Fibroblast of gingiva (primary cell): ENCODE measurements around the gene PRRT1.
"Not testable (repeated sequence)": the region's sequence is repeated elsewhere in the genome, so short reads cannot be mapped to it uniquely, and the experiment has no call there.

ENCODE experiments used
- DNase-seq: peaks from one replicate; pipeline ENCODE4 v3.0.0-alpha.2; 2011; ENCODE audit warnings: low read depth

Gene PRRT1

DNA sequence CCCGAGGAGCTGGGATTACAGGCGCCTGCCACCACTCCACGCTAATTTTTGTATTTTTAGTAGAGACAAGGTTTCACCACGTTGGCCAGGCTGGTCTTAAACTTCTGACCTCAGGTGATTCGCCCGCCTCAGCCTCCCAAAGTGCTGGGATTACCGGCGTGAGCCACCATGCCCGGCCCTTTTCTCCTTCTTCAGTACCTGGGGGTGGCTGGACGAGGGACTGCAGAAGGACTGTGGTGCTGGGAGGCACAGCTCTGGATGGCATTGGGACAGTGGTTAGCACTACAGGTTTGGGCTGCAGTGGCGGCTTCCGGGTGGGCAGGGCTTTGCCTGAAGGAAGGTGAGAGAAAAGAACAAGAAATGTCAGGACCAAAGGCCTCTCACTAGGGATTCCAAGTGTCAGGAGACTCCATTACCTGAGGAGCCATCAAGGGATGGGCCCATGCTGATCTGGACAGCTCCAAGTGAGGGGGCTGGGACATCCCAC, 31.1 kb downstream of the PRRT1 start:
- DNase-seq = no peak

DNA sequence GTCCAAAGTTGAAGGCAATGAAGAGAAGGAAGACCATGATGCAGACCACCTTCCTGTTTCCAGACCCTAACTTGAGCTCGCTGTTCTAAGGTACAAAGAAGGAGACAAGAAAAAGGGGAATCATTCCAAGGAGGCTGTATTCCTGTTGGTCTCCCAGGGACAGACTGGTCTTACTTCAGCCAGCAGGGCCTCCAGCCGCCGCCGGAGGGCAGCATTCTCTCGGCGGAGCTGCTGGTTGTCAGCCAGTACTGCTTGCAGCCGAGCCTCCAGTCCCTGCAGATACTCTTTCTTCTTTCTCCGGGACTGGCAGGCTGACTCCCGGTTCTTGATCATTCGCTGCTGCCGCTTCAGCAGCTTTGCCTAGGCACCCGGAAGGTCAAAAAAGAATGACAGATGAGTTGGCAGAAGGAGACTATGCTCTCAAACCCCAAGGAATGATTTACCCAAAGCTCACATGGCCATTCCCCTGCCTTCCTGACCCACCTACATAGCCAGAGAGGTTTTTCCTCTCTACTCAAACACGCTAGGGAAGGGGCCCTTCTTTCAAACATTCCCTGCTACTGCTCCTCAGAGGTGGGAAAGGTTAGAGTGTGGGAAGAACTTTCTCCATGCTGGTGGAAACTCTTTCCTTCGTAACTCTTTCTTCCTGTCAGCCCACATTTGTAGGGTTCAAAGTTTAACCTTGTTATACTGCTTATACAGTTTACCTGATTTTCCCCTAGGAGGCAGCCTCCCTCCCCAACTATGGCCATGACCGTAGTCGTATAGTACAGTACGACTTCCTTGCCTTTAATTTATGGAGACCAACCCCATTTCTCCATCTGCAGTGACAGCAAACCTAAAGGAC, 32.7 kb downstream of the PRRT1 start:
- DNase-seq = peak; percentile 86

DNA sequence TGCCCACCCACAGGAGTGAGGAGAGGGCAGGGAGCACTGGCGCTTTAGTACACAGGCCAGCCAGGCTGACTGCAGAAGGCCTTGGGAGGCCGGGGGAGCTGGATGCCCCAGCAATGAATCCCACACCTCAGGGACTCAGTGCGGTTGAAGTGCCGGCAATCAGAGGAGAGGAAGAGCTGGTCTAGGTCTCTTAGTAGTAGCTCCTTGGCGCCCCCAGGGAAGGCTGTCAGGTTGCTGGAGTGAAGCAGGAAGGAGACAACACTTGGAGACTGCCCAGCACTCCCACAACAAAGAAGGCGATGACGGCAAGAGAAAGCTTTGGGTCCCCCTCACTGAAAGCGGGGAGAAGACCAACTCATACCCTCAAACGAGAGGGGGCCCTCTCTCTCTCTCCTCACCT, 34.3 kb downstream of the PRRT1 start:
- no peak for DNase-seq

DNA sequence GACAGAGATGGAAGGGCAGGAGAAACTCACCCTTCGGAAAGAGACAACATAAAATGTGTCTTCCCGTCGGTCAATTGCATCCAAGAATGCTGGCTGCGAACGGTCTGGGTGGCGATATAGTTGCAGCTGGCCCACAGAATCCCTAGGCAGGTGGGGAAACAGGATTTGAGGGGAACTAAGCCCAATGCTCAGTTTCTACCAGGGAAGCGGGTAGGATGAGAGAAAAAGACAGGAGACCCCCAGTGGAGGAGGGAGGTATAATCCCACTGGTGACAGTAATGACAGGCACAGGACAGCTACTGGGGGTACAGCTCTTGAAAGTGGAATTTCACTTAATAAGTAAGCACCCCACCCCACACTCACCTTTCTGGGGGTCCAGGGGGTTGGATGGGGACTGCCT, 35.1 kb downstream of the PRRT1 start:
- no peak for DNase-seq

DNA sequence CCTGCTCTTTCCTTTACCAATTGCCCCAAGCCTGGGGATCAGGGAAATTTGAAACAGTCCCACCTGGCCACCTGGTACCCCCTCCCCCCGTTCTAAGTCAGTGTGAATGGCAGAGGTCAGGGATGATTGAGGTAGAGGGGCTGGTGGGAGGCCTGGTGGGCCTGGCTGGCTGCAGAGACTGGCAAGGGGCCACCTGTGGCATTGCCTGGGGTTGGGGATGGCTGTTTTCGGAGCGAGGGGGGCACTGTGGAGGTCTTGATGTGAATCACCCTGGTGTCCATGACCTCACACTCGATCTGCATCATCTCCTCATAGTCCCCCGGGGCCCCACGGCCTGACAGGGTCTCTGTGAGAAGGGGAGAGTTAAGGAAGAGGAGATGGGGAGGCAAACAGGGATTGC, 36.1 kb downstream of the PRRT1 start:
- DNase-seq = no peak

DNA sequence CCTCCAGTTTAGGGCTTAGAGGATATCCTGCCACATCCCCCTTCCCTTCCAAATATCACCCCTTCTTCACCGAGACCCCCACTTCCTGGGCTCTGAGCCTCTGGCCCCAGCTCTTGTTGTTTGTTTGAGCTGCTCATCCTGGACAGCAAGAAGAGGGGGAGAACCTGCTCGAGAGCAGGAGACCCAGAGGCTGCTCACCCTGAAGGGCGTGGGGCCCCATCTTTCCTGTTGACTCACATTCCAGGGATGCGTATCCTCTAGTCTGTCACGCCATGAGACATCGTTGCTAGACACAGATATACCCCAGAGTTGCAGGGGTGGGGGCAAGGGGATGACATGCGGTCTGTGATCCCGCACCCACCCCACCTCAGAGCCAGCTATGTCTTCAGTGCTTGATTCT, 36.9 kb downstream of the PRRT1 start:
- peak; percentile 34 for DNase-seq

DNA sequence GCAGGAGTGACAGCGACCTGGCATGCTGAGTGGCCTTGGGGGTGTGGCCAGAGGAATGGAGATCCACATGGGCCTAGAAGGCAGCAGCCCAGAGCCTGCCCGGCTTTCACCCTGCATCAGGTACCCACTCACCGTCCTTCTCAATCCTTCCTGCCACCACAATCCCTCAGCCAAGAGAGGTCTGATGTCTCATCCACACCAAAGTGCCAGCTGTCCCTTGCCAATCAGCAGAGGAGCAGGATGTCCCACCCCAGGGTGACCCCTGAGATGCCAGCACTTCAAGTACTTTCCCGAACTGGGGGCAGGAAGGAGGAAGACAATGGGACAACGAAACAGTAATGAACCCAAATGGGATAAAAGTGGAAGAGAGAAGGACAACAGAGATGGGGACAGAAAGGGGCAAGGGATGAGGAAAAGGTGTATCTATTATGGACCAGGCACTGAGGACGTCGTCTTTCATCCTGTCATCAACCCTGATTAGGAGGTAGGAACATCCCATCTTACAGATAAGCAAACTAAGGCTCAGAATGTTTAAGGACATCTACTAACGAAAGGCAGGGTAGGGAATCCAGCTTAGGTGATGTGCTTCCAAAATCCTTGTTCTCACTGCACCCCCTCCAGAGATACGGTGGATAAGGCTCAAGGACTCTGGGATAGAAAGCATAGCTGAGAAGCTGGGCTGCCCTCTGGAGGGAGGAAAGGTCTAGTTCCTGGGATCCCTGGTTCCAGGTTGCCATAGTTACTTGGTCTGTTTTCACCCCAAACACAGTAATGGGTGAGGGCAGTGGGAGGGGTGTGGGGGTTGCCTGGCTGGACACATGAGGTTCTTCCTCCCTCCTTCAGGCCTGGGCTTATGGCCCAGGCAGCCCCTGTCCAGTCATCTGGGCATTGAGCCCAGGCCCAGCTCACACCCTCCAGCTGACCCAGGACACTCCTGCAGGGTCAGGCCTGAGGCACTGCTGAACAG, 38.1 kb downstream of the PRRT1 start:
- peak; percentile 98 for DNase-seq

DNA sequence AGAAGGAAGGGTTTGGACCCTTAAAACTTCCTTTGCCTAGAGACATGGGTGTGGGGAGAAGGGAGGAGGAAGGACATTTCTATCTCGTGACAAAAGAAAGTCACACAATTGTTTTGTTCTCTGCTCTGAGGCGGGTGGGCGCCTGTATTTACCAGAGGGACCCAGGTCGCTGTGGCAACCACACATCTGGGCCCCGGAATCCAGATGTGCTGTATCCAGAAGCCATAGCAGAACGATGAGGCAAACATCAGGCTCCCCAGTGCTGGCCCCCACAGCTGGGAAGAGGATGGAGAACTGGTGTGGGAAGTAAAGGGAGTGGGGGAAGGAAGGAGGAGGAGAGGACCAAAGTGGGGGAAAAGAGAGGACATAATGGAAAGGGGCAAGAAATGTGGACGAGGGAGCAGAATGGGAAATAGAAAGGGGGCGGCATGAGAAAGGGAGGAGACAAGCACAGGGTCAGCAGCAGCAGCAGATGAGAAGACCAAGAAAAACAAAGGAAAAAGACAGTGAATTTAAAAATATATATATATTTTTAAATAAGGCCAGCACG, 39.2 kb downstream of the PRRT1 start:
- peak; percentile 40 for DNase-seq

DNA sequence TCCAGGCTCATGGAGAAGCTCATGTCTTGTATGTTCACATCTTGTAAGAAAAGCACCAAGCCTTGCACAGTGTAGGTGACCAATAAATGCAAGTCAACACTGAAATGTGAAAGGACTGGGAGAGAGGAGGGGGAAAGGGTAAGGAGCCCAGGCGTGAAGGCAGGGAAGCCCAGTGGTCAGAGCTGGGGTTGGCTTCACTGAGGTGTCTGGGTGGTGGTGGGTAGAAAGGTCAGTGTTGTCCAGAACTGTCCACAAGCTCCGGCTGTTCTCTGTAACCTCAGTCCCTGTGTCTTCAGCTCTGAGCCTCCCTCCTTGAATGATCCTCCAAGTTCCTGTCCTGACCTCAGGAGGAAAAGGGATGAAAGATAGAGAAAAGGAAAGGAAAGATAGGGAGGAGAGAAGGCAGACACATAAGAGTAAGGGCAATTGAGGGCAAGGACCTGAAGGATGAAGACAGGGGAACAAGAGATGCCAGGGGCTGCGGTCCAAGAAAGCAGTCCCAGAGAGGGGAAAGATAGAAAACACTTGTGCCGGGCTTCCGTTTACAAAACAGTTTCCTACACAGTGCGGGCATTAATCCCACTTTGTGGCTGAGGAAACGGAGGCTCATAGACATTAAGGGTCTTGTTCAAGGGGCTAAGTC, 40.2 kb downstream of the PRRT1 start:
- no peak for DNase-seq

DNA sequence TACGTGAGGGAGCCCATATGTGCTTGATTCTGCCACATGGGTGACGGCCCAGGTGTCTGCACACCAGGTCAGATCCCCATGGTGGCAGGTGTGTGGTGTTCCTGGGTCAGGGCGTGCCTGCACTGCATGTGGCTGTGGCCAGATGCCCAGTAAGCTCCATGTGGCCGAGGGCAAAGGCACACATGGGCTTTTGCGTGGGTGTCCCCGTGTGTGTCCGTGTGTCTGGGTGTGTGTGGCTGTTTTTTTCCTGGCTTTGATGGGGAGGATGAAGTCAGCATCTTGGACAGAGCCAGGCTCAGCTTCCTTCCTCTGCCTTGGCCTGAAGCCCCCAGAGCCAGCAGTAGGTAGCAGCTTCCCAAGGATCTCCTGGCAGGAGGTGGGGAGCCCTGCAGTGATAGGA, 41.1 kb downstream of the PRRT1 start:
- no peak for DNase-seq

DNA sequence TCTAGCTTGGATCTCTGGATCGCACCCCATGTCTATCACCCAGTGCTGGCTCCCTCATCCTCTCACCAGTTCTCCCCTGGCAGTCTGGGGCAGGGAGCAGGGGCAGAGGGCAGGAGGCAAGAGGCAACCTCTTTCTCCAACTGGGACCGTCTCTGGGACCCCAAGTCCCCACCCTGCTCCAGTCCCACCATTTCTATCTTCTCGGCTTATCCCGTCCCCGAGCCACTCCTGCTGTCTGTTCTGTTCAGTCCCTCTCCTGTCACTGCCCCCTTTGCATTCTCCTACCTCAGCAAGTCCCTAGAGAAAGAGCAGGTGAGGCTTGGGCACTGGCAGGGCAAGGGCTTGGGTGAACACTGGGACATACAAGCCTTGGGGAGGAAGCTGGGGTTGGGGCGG, 42.0 kb downstream of the PRRT1 start:
- no peak for DNase-seq

DNA sequence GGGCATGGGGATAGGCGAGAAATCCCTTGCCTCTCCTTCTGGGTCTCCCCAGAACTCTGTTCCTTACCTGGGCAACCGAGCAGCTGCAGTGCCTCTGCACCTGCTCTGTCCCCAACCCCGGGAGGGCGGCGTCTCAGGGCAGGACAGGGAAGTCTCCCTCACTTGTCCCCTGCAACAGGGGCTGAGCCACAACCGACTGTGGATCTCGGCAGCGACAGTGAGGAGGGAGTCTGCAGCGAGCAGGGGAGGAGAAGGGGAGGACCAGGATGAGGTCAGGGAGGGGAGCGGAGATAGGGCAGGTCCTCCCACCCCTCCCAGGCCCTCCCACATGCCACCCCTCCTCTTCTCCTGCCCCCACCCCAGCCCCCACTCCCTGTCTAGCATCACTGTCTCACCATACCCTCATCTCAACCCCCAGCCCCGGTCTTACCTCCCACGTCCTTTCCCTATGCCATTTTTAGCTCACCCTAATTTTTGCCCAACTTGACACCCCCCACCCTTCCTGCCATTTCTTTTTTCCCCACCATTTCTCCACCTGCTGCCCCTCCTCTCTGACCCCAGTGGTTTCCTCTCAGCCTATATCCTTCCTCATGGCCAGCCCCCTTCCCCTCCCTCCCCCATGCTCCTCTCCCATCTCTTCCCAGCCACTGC, 42.5 kb downstream of the PRRT1 start, which contains the start of gene TNXB:
Gene TNXB (minus strand): TSS at position 225 of the 651 bp plus-strand sequence. CDS start 11,140 bp downstream, outside the sequence.
- no peak for DNase-seq

DNA sequence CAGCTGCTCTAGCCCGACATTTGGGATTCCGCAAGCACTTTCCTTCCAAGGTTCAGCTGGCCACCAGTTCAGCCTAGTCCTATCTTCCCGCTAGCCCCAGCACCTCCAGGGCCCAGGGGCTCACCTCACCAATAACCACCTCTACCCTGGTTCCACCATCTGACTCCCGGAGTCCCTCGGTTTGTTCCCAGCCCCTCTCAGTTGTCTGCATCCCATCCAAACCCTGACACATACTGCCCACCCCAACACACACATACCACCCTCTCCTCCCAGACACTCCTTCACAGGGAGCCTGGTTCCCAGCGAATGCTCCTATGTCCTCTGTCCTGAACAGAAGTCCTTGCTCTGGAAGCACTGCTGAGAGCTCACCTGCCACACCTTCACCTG, 43.0 kb downstream of the PRRT1 start:
- DNase-seq = no peak

DNA sequence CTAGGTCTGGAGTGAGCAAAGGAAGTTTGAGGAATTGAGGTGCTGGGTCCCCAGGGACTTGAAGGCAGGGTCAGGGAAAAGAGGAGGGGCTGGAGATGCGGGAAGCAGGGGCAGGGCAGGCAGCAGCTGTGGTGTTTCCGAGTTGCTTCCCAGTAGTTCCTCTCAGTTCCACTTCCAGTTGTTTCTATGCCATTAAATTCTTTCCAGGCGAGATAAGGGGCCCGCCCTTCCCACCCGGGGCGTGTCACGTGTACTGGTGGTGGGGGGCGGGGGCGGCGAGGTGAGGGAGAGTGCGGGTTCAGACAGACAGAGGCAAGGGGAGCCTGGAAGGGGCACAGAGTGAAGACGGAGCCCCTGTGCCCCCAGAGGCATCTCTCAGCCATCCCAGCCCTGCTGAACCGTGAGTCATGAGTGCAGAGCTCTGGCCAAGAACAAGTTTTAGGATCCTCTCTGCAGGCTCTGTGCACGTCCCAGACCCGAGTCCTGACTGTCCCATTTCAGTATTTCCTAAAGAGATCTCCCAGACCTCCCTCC, 43.6 kb downstream of the PRRT1 start:
- DNase-seq = peak; percentile 56

DNA sequence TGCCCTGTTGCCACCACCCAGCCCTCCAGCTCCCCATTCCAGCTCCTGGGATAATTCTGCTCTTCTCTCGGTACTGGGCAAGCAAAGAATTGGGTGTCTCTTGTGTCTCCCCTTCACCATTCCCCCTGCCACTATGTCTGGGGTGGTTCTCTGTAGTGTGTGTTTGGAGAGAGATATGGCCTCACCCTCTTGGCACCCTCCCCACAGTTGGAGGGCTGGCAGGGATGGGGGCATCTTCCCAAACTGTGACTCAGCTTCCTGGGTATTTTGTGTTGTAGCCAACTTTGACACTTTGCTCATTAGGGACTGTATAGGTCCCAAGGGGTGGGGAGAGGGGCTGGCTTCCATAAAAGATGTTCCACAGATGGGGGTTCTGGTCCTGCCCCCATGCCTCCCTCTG, 44.3 kb downstream of the PRRT1 start:
- DNase-seq = peak; percentile 63

DNA sequence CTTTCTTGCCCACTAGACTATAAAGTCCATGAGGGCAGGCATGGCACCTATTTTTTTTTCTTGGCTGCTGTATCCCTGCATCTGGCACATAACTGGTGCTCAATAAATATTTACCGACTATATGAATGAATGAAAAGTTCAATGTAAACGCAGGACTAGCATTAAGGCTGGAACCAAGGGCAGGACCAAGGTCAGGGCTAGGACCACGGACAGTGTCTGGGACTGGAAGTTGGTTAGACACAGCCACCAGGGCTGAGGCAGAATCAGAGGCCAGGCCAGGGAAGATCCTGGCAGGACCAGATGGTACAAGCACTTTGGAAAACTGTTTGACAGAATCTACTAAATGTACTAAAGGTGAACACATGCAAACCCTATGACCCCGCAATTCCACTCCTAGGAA, 46.3 kb downstream of the PRRT1 start:
- DNase-seq = no peak

DNA sequence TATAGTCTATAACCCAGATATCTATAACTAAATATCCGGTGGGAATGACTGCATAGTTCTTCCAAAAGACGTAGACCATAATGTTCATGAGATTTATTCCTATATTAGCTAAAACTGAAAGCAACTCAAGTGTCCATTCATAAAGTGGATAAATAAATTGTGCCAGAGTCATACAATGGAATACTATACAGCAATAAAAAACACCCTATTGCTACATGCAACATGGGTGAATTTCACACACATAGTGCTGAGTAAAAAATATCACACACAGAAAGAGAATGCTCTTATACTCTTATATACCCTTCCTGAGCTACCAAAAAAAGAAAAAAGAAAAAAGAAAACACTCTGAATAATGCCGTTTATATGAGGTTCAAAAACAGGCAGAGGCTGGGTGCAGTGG, 49.5 kb downstream of the PRRT1 start:
- DNase-seq = no peak

DNA sequence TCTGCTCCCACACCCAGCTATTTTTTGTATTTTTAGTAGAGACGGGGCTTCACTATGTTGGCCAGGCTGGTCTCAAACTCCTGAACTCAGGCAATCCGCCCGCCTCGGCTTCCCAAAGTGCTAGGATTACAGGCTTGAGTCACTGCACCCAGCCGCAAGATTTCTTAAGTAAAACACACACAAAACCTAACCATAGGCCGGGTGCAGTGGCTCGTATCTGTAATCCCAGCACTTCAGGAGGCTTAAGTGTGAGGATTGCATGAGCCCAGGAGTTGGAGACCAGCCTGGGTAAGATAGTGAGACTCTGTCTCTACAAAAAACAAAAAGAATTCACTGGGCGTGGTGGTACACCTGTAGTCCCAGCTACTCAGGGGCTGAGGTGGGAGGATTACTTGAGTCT, 51.5 kb downstream of the PRRT1 start:
- not testable (repeated sequence) for DNase-seq
